GM20431 (cell line): ENCODE measurements around the gene ZNRF4.
"Not testable (repeated sequence)": the region's sequence is repeated elsewhere in the genome, so short reads cannot be mapped to it uniquely, and the experiment has no call there.

ENCODE experiments used
- in situ Hi-C: fragments of 300-500 bp; cut with MseI, MboI; formaldehyde crosslinking; loops from one replicate; pipeline ENCODE4 v1.15.0; 2020; ENCODE audit warnings: low sequenced_read_pairs; ENCODE audit not compliant: unreplicated experiment

Gene ZNRF4

DNA sequence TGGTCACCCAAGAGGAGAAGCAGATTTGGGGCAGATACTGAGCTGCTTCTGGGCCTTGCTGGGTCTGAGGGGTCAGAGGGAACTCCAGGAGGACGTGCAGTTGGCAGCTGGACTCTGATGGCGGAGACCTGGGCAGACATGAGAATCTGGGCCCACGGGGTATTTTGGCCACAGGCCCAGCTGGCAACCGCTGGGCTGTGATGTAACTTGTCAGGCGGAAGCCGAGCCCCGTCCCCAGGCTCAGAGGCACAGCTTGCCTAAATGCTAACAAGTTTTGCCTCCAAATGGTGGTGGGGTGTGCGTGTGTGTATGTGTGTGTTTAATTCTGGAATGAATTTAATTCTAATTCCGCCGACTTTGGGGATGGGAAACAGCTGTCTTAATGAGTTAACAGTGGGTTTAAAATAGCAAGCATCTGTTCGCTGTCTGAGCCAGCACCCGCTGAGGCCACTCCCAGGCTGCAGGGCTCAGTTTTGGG lies 11.6 kb downstream of the ZNRF4 start:
- in situ Hi-C loops: no loop called here

DNA sequence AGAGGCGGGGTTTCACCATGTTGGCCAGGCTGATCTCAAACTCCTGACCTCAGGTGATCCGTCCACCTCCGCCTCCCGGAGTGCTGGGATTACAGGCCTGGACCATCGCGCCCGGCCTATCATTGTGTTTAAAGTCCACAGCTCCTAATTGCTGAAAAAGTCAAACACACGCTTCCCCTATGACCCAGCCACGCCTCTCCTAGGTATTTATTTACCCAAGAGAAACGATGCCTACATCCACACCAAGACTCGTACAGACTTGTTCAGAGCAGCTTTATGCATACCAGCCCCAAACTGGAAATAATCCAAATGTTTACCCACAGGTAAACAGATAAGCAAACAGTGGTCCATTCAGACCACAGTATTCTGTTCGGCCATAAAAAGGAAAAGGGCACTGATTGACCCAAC lies 15.1 kb downstream of the ZNRF4 start:
- in situ Hi-C loops: no loop called here

DNA sequence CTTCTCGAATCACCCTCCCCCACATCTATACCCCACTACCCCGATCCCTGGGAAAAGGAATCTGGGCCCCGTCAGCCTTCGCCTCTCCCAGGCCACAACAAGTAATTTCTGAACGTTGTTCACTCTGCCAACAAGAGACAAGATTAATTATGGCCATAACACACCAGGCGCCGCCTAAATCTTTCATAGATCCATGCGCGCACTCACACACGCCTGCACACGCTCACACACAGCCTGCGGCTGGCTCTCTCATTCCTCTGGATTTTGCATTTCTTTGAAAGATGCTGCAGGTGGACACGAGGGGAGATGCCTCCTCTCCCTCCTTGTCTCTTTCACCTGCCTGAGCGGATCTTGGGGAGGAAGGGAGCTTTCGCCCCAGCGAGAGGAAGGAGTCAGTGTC lies 17.1 kb downstream of the ZNRF4 start:
- in situ Hi-C loops: no loop called here

DNA sequence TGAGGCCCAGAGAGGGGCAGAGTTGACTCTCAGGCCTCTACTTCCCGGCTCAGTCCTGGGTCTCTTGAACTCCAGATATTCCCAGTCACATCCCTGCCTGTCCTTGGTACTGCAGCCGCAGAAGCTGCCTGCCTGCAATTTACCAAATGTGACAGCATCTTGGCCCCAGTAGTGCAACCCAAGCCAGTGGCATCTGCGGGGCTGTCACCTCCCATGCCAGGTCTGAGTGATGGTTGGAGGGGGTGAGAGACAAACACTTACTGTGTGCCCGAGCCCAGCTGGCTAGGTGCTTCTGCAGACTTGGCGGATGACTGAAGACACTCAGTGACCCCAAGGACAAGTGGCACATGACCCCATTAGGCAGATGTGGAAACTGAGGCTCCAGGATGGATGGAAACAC lies 18.4 kb downstream of the ZNRF4 start:
- in situ Hi-C loops: no loop called here

DNA sequence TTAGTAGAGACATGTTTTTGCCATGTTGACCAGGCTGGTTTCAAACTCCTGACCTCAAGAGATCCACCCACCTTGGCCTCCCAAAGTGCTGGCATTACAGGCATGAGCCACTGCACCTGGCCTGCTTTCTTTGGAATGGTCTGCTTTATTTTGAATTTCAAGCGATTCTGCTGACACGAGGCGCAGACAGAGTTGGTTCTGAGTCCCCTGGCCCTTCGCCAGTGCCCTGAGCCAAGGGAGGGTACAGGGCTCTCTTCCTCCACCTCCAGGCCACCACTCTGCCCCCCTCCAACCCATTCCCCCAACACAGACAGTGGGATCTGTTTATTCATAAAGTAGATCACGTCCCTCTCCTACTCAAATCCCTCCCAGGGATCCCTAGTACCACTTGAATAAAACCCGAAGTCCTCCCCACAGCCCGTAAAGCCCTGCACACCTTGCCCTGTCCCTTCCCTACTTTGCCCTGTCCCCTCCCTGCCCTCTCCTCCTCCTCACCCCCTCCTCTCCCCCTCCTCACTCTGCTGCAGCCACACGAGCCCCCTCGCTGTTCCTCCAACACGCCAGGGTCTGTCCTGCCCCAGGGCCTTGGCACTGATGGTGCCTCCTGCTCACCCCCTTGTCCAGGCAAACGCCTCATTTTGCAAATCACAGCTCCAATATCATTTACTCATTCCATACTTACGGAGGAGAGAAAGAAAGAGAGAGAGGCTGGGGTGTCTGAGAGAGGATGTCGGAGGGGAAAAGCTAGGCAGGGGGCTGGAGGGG lies 22.4 kb downstream of the ZNRF4 start:
- in situ Hi-C loops: no loop called here

DNA sequence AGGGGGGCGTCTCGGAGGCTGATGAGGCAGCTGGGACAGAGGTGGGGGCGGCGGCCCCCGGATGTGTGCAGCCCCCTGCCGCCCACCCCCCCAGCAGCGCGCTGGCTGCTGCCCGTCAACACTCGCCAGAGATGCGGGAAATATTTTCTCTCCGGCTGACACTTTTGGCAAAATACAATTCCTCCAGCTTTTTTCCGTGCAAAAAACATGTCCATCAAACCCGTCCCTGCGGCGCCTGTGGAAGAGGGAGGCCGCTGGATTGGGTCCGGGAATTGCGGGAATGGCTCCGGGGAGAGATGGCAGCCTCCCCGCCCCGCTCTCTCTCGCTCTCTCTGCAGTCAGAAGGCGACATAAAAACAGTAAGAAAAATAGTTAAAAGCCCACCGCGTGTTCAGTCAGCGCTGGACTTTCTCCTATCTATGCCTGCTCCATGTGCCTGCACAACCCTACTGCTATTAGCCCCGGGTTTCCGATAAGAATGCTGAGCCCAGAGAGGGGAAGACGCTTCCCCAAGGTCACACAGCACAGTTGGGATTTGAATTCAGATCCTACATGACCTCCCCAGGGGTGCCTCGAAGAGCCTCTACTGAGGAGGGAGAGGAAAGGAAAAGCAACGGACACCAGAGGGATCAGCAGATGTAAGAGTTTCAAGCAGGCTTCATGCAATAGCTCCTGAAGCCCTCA lies 23.2 kb downstream of the ZNRF4 start:
- in situ Hi-C loops: no loop called here

DNA sequence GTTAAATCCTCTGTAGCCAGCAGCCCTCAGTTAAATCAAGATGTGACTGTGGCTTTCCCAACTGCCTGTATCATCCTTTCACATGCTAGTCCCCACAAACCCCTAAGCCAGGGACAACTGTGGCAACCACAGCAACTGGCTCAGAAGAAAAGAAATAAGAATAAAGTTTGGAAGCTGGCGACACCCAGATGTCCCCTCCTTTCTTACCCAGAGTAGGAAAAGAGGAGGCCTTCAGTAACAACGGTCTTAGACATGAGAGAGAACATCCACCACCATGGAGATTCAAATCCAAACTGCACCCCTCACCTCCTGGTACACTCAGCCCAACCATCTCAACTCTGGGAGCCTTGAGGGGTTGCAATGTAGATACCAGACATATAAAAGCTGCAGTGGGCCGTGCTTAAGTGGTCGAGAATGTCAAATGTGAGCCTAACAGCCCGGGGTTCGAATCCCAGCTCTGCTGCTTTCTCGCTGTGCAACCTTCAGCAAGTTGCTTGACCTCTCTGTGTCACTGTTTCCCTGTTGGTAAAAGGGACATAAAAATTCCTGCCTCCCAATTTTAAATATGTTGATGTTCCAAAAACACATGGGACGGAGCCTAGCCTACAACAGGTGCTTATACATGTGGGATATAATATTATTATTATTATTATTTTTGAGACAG lies 23.8 kb downstream of the ZNRF4 start:
- in situ Hi-C loops: no loop called here

DNA sequence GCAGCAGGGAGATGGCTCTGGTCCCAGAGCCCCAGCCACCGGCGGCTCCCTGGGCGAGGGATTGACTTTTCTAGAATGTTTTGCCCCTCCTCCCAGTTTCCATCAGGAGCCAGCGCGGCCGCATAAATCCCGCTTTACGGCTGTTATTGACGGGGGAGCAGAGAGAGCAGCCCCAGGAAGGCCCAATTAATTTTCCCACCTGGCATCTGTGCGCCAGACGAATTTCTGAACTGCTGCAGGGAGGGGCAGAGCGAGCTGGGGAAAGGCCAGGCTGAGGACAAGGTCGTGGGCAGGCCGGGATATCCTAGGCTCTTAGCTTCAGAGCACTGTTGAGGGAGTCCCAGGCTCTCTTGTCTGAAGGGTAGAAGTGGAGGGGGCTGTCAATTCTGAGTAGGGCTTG lies 24.7 kb downstream of the ZNRF4 start:
- in situ Hi-C loops: no loop called here

DNA sequence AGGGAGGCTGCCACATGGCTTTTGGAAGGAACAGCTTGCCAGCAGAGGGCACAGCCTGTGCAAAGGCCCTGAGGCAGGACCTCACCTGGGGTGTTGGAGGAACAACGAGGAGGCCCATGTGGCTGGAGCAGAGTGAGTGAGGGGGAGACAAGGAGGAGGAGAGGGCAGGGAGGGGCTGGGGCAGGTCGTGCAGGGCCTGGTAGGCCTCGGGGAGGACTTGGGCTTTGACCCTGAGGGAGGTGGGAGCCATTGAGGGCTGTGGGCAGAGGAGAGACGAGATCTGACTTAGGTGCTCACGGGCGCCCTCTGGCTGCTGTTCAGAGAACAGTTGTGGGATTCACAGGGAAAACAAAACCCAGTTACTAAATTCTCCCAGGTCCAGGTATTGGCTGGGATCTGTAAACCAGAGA lies 25.2 kb downstream of the ZNRF4 start:
- in situ Hi-C loops: no loop called here

DNA sequence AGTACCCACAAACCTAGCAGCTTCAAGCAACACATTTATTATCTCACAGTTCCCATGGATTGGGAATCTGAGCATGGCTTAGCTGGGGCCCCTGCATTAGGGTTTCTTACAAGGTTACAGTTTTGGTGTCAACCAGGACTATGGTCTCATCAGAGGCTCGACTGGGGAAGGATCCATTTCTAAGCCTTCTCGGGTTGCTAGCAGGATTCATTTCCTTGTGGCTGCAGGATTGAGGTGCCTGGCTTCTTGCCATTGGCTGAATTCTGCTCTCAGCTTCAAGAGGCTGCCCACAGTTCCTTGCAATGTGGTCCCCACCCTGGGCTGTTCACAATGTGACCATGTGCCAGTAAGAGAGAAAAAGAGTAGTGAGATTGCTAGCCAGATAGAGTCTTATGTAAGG lies 26.7 kb downstream of the ZNRF4 start:
- in situ Hi-C loops: no loop called here

DNA sequence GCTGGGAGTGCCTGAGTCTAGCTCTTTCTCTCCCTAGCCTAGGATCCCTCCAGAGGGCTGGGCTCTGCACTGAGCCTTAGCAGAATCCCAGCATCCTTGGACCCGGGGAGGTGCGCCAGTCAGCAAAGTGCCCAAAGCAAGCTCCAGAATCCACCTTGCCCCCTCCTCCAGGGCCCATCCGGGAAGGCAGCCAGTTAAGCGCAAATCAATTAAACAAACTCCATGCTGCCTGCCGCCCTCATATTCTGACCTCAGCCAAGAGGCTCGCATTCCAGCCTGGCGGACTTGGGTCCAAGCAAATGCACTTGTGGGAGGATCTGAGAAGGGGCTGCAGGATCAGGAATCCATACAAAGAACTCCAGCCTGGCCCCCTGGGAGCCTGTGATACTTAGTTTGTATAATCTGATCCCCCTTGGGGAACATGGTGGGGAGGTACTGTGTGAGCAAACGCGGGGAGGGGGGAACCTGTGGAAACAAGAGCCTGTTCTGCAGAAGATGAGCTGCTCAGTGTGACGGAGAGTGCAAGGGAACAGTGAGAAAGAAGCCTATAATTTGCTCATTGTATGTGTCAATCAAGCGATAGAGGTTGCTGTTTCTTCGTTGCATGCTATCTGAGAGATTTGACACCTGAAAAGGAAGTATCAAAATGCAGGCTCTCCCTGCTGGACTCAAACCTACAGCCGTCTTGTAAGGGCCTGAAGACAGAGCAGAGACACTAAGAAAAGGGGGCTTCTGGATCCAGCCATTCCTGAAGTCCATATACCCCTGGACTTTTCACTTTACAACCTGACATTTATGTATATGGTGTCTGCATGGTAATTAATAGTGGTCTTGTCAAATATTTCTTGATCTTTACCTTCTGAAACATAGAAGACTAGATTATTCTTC lies 29.4 kb downstream of the ZNRF4 start:
- in situ Hi-C loops: no loop called here

DNA sequence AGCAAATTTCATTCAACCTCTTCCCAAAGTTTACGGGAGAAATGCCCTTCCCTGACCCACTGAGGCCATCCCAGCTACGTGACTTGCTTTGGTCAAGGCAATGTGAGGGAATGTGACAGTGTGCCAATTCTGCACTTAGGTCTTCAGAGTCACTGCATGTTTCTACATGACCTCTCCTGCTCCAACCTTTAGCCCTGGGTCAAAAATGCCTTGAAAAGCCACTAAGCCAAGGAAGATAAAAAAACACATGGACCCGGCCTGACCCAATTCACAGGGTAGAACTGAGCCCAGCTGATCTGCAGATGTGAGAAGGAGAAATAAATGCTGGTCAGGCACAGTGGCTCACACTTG lies 30.0 kb downstream of the ZNRF4 start:
- in situ Hi-C loops: no loop called here

DNA sequence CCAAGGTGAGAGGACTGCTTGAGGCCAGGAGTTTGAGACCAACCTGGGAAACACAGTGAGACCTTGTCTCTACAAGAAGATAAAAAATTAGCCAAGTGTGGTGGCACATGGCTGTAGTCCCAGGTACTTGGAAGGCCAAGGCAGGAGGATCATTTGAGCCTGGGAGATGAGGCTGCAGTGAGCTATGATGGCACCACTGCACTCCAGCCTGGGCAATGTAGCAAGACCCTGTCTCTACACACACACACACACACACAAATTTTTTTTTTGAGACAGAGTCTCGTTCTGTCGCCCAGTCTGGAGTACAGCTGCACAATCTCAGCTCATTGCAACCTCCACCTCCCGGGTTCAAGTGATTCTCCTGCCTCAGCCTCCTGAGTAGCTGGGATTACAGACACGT lies 30.4 kb downstream of the ZNRF4 start:
- in situ Hi-C loops: not testable (repeated sequence)

DNA sequence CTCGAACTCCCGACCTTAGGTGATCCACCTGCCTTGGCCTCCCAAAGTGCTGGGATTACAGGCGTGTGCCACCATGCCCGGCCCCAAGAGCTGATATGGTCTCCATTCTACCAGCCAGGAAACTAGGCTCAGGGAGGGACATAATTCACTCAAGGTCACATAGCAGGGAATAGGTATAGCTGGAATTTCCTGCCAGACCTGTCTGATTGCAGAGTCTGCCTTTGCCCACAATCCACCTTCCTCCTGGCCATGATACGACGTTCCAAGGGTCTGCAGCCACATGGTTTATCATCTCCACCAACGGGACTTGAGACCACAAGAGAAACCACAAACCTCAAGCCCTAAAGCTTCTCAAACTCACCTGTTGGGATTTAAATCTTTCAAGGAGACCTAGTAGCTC lies 32.0 kb downstream of the ZNRF4 start:
- in situ Hi-C loops: no loop called here

DNA sequence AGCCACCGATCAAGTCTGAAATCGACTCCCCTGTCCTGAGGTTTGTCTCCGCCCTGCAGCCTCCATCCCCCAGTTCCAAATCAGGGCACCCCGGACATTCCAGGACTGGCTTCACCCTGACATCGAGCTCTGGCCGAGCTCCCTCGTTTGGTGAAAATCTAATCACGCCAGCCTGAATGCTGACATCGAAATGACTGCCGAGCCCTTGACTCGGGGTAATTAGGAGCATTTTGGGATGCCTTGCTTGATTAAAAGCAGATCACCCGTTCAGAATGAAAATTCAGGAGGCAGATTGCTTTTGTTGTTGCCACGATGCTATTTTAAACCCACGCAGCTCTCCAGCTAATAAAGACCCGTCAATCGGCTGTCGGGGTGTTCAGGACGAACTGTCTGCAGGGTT lies 34.3 kb downstream of the ZNRF4 start:
- in situ Hi-C loops: no loop called here

DNA sequence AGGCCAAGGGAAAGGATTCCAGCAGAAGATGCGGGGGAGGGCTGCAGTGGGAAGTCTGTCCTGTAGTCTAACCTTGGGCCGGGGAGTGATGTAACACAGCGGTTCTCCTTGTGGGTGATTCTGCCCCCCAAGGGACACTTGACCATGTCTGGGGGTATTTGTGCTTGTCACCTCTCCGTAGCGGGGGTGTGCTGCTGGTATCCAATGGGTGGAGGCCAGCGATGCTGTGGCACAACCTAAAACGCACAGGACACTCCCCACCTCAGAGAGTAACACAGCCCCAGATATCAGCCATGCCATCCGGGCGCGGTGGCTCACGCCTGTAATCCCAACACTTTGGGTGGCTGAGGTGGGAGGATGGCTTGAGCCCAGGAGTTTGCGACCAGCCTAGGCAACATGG lies 36.3 kb downstream of the ZNRF4 start:
- in situ Hi-C loops: no loop called here

DNA sequence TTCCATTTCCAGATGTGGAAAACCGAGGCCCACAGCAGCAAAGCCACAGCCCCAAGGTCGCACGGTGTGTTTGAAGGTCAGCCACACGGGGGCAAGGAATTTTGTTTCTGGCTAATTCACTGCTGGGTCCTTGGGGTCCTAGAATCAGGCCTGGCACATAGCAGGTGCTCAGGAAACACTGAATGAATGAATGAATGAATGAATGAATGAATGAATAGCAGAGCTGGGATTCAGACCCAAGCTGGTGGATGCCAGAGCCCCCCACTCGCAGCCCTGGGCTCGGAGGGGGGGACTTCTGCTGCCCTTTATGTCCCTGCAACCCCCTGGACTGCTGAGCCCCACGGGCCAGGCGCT lies 37.0 kb downstream of the ZNRF4 start:
- in situ Hi-C loops: no loop called here

DNA sequence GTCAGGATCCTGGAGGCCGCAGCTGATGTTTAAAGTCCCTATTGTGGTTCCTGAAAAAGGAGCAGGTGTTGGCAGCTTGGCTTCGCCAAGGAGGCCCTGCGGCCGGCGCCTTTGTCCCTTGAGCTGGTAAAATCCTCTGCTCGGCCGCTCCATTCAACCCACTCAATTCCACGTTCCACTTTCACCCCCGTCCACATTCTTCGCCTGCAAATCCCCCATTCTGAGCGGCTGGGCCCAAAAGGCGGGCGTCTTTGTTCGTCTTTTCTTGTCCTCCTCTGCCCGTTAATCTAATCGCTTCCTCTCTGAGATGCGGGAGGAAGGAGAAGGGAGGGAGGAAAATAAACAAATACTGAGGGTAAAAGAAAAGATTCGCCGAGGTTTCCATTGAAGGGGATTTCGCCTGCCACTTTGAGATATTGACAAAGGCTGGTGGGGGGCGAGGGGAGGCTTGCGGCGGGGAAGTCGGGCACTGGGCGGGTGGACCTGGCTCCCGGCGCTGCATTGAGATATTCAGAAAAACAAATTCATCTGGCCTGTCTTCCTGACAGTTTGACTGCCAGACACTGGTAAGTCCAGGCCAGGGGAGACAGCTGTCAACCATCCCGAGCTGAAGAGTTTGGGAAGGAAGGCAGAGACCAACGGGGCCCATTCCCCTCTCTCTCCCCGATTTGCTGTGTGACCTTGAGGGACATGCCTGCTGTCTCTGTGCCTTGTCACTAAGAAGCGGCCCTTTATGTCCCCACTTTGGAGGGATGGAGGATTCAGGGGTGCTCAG lies 37.6 kb downstream of the ZNRF4 start:
- in situ Hi-C loops: no loop called here

DNA sequence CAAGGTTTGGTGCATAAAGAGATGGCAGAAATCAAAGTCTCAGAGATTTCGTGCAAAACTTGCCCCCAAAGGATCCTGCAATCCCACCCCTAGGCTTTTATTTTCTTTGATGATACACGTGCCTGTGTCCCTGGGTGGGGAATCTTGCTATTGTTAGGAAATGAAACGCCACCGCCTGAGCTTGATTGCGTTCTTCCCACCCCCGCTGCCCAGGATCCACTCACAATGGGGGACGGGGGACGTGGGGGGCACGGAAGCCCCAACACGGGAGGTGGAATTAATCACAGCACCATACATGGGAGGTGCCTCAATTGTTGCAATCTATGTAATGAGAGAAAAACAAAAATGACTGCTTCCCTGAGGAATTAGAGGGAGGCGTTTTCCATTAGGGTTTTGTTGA lies 39.6 kb downstream of the ZNRF4 start:
- in situ Hi-C loops: no loop called here

DNA sequence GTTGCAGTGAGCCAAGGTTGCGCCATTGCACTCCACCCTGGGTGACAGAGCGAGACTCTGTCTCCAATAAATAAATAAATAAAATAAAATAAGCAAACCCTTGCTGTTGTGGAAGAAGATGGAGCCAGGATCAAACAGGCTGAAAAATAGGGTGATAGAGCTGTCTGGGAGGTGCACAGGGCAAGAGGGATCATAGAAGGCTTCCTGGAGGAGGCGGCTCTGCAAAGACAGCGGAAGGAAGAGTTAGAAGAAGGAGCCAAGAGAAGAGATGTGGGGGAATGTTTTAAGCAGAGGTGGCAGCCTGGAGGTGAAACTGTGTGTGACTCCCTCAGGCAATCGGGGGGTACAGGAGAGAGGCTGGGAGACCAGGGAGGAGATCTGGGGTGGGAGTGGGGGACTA lies 40.6 kb downstream of the ZNRF4 start:
- in situ Hi-C loops: no loop called here
